ENCODE measurements around the gene CLCN7. TPM values are rescaled to one million over a fixed set of nuclear protein-coding genes. Genes with fewer than 3 reads are reported as not detected.
A peak's percentile ranks its signal among the peaks of the same experiment; 100 is the strongest.

The CLCN7 gene
- total and polyA plus RNA-seq, 9 of the 15 experiments (the other 6 are each of a cell fraction or from before 2014, with no cell fraction given), result 0.06 to 126 (median 18.7) TPM

DNA sequence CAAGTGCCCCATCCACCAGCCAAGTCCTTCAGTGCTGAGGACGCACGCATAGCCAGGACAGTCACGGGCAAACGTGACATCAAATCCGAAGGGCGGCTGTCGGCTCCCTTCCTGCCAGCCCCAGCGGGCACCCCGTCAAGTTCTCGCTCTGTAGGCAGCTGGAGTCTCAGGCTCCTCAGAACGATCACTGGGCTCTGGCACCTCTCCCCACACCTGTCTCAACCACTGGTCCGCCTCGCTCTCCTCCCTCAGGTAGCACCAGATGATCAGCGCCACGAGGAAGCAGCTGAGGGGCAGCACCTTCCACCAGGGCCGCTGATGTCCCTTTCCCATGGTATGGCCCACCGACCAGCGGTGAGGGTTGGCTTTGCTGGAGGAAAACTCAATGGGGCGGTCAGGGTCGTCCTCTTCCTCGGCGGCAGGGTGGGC is 54.7 kb downstream of the CLCN7 start (continued):
- TF ChIP-seq, protein P1, sequence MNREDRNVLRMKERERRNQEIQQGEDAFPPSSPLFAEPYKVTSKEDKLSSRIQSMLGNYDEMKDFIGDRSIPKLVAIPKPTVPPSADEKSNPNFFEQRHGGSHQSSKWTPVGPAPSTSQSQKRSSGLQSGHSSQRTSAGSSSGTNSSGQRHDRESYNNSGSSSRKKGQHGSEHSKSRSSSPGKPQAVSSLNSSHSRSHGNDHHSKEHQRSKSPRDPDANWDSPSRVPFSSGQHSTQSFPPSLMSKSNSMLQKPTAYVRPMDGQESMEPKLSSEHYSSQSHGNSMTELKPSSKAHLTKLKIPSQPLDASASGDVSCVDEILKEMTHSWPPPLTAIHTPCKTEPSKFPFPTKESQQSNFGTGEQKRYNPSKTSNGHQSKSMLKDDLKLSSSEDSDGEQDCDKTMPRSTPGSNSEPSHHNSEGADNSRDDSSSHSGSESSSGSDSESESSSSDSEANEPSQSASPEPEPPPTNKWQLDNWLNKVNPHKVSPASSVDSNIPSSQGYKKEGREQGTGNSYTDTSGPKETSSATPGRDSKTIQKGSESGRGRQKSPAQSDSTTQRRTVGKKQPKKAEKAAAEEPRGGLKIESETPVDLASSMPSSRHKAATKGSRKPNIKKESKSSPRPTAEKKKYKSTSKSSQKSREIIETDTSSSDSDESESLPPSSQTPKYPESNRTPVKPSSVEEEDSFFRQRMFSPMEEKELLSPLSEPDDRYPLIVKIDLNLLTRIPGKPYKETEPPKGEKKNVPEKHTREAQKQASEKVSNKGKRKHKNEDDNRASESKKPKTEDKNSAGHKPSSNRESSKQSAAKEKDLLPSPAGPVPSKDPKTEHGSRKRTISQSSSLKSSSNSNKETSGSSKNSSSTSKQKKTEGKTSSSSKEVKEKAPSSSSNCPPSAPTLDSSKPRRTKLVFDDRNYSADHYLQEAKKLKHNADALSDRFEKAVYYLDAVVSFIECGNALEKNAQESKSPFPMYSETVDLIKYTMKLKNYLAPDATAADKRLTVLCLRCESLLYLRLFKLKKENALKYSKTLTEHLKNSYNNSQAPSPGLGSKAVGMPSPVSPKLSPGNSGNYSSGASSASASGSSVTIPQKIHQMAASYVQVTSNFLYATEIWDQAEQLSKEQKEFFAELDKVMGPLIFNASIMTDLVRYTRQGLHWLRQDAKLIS (CRISPR knock-in tag; IDR thresholded peaks at IDR 0.05), result 0 out of 2 replicates have a peak, but pooled peaks have one; percentile 39
- TF ChIP-seq ZNF212 (CRISPR knock-in tag; IDR thresholded peaks at IDR 0.05), result no peak
- no peak for TF ChIP-seq ZNF224 (CRISPR knock-in tag; IDR thresholded peaks at IDR 0.05)
- TF ChIP-seq KLF16 (IDR thresholded peaks at IDR 0.05), result no peak
- TF ChIP-seq BHLHE40 (IDR thresholded peaks at IDR 0.05; ENCODE audit: low read length), result 0 out of 2 replicates have a peak, but pooled peaks have one; percentile 18
- TF ChIP-seq HDAC2 (IDR thresholded peaks at IDR 0.05), result no peak
- TF ChIP-seq MTA3 (IDR thresholded peaks at IDR 0.05; ENCODE audit: borderline replicate concordance), result 0 out of 2 replicates have a peak, but pooled peaks have one; percentile 38
- no peak for TF ChIP-seq MCM3 (IDR thresholded peaks at IDR 0.05)
- TF ChIP-seq KLF10 (CRISPR knock-in tag; IDR thresholded peaks at IDR 0.05), result no peak
- no peak for TF ChIP-seq UBTF (IDR thresholded peaks at IDR 0.05; ENCODE audit: borderline replicate concordance in 1 of 2, low read depth in 2 of 2, low read length in 2 of 2)
- no peak for TF ChIP-seq ERF (CRISPR knock-in tag; IDR thresholded peaks at IDR 0.05)
- no peak for TF ChIP-seq TEAD4 (IDR thresholded peaks at IDR 0.05; ENCODE audit: low read length)
- no peak for TF ChIP-seq TEAD4 (CRISPR knock-in tag; IDR thresholded peaks at IDR 0.05; ENCODE audit: borderline replicate concordance)
- TF ChIP-seq XRCC5 (IDR thresholded peaks at IDR 0.05; ENCODE audit: low read depth, low read length), result no peak
- TF ChIP-seq SRSF1 (IDR thresholded peaks at IDR 0.05; ENCODE audit: low read depth, low read length), result no peak
- TF ChIP-seq FOS (IDR thresholded peaks at IDR 0.05; ENCODE audit: extremely low read depth, insufficient read length), result no peak
- TF ChIP-seq FOXP1 (CRISPR knock-in tag; IDR thresholded peaks at IDR 0.05), result peak; percentile 79; the same call in 1 of the 2 replicates
- TF ChIP-seq ZNF699 (CRISPR knock-in tag; IDR thresholded peaks at IDR 0.05; ENCODE audit: insufficient replicate concordance), result no peak
- no peak for TF ChIP-seq NEUROD1 (IDR thresholded peaks at IDR 0.05; ENCODE audit: borderline replicate concordance, low read depth, low read length, partially characterized antibody)
- TF ChIP-seq ZBTB1 (CRISPR knock-in tag; IDR thresholded peaks at IDR 0.05; ENCODE audit: borderline replicate concordance, low read depth), result no peak
- TF ChIP-seq NCOA6 (IDR thresholded peaks at IDR 0.05), result no peak
- no peak for TF ChIP-seq ZNF174 (CRISPR knock-in tag; IDR thresholded peaks at IDR 0.05)
- TF ChIP-seq ZC3H4 (CRISPR knock-in tag; IDR thresholded peaks at IDR 0.05; ENCODE audit: borderline replicate concordance), result peak; percentile 57; the same call in 1 of the 2 replicates
- TF ChIP-seq ZNF311 (CRISPR knock-in tag; IDR thresholded peaks at IDR 0.05), result no peak
- TF ChIP-seq ASH1L (IDR thresholded peaks at IDR 0.05; ENCODE audit: borderline replicate concordance, low read depth, partially characterized antibody), result no peak
- no peak for TF ChIP-seq DACH1 (IDR thresholded peaks at IDR 0.05; ENCODE audit: partially characterized antibody)
- TF ChIP-seq ZNF23 (CRISPR knock-in tag; IDR thresholded peaks at IDR 0.05), result no peak

Data from K562 (cell line).